KBM-7 (cell line): ENCODE data around the gene SCTR.

Source experiments
- DNase-seq: peaks from one replicate; pipeline ENCODE4 v3.0.0-alpha.2; 2015
- in situ Hi-C: fragments of 300-500 bp; cut with MboI; formaldehyde crosslinking; loops from 2 replicates; pipeline ENCODE4 v1.14.3; 2020; ENCODE audit warnings: low sequenced_read_pairs, low pct_unique_long_range_greater_than_20kb, mixed read lengths

The SCTR gene

DNA sequence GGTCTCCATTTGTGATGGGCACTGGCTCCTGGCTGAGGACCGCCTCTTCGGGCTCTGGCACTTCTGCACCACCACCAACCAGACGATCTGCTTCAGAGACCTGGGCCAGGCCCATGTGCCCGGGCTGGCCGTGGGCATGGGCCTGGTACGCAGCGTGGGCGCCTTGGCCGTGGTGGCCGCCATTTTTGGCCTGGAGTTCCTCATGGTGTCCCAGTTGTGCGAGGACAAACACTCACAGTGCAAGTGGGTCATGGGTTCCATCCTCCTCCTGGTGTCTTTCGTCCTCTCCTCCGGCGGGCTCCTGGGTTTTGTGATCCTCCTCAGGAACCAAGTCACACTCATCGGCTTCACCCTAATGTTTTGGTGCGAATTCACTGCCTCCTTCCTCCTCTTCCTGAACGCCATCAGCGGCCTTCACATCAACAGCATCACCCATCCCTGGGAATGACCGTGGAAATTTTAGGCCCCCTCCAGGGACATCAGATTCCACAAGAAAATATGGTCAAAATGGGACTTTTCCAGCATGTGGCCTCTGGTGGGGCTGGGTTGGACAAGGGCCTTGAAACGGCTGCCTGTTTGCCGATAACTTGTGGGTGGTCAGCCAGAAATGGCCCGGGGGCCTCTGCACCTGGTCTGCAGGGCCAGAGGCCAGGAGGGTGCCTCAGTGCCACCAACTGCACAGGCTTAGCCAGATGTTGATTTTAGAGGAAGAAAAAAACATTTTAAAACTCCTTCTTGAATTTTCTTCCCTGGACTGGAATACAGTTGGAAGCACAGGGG lies 87.1 kb downstream of the SCTR start:
- in situ Hi-C loops, result no loop called here
- DNase-seq, result no peak

DNA sequence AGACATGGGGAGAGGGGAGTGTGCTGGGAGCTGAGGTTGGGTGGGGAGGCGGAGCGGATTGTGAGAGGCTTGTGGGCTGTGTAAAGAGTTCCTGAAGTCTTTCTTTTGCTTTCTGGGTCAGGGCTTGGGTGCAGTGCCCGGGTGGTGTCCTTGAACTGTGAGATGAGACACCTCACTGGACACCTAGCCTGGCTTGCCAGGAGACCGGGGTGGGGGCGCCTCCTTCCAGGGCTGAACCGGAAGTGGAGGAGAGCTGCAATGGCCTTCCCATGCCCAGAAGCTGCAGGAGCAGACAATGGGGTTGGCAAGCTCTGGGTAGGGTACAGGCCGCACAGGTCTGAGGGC lies 88.4 kb downstream of the SCTR start:
- DNase-seq, result no peak
- in situ Hi-C loops, result no loop called here

DNA sequence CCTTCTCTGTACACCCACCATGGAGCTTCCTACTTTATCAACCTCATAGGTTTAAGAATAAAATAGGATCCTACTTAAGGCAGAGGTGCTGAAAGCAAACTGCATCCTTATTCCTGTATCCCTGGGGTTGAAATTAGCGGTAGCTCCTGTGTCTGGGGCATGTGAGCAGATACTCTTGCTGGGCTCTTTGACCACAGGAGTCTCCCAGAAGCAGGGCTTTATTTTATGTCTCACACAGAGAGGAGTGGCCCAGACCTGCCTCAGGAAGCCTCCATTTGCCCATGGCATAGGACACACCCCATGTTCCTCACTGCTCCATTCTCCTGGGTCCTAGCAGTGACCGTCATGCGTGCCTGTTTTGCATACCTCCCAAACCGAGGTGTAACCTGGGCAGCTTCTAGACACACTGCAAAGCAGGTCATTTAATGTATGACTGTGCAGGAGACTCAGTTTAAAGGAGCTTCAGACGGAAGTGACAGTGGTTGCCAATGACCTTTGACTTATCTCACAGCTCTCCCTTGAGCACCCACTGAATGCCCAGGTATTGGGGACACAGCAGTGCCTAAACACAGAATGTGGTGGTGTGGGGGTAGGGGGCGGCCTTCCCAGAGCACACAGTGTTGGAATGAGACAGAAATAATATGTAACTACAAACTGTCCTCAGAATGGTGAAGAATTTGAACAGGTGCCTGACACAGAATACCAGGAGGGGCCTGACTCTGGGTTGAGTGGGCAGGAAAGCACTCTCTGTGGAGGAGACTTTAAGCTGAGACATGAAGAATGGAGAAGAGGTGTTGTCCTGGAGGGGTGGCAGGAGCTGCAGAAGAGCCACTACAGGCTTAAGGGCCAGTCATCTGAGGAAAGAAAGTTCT lies 89.0 kb downstream of the SCTR start:
- no peak for DNase-seq
- in situ Hi-C loops, result no loop called here

DNA sequence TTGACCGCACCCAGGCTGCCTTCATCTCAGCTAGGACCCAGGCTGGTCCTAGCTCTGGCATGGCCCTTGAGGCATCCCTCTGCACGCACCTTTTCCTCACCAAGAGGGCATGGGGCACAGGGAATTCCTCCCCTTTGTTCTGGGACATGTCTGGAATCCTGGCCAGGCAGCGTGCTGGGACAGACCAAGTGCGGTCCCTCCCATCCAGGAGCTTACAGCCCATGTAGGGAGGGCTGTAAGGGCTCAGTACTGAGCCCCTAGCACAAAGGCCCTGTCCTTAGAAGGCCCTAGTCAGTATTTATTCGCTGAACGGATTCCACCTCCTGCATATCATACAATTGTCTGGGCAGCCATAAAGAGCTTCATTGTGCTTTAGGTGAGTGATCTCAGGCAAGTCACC lies 89.6 kb downstream of the SCTR start:
- no peak for DNase-seq

DNA sequence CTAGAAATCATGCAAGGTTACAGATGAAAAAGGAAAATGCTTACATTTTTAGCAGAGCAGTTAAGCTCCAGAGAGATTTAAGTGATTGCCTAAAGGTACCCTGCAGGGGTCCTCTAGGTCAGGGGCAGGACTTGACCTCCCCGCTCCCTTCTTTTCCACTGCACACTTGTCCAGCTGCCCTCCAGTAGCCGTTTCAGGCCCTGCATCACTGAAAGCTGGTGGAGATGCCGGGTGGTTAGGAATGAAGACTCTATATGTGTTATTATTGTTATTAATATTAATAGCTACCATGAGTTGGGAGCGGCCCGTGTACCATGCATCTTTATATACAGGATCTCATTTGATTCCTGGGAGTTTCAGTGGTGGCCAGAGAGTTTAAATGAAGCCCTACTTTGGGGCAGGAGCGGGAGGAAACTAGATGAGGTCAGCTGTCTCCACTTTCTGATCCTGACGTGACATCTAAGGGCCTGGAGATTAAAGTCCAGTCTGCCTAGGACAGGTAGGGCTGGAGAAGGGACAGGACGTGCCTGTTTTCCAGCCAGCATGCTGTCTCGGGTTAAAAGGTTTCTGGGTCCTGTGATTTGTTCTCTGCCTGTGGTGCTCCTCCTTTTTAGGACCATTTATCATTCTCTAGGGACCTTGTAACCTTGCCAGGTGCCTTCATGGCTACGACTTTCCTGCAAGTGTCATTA lies 90.5 kb downstream of the SCTR start:
- no peak for DNase-seq
- in situ Hi-C loops, result no loop called here

More for the DNA sequence above, 89.6 kb downstream of the SCTR start:
- in situ Hi-C loops, result no loop called here

DNA sequence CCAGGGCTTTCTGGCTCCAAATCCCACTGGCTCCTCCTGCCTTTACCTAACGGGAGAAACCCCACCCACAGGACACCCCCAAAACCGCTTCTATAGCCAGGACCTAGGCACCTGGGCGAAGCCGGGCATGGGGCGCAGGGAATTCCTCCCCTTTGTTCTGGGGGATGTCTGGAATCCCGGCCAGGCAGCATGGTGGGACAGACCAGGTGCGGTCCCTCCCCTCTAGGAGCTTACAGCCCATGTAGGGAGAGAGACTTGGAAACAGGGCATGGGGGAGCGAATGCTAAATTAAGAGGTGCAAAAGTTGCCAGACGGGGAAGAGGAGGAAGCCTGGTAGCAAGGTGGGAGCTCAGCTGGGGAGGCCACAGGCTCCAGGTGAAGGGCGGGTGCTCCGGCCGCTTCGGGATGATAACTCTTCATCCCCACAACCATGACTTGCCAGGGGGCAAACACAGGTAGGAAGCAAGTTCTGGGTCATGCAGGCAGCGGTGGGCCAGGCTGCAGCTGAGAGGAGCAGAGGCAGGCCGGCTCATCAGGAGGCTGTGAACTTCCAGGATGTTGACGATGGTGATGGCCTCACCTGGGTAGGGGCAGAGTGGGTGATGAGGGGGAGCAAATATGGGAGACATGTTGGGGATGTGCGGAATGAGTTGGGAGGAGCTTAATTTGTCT lies 91.3 kb downstream of the SCTR start:
- in situ Hi-C loops, result no loop called here
- no peak for DNase-seq

DNA sequence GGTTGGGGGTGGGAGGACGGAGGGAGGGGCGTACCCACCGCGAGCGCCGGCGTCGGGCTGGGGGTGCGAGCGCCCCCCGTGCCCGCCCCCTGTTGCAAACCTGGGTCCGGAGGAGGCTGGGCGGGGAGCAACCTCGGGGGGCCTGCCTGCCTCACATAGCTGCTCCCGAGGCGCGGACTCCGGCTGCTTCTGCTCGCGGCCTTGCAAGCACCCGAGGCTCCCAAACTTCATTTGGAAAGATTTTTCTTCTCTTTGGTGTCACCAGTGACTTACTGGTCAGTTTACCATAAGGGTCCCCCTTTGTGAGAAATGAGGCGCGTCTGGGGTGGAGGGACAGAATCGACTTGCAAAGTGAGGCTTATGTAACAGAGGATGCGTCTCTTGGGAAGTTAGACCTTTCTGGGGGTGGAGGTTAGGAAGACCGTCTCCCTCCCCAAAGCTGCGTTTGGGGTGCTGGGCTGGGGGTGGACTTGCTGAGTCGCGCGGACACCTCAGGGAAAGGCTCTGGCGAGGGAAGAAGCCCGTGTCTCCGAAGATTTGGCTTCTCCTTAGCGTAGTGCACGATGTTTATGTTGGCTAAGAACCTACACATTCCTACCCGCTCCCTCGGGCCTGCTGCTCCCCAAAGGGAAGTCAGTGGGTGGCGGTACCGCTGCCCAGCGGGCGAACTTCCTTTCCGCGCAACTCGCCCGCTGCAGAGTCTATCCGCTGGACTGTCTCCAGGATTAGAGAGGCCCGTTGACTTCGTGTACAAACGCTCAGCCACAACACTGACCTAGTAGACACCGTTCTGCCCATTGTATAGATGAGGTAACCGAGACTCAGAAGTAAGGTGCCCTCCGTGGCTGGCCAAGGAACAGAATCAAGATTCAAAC lies 92.1 kb downstream of the SCTR start:
- DNase-seq, result peak; percentile 47
- in situ Hi-C loops, result no loop called here

DNA sequence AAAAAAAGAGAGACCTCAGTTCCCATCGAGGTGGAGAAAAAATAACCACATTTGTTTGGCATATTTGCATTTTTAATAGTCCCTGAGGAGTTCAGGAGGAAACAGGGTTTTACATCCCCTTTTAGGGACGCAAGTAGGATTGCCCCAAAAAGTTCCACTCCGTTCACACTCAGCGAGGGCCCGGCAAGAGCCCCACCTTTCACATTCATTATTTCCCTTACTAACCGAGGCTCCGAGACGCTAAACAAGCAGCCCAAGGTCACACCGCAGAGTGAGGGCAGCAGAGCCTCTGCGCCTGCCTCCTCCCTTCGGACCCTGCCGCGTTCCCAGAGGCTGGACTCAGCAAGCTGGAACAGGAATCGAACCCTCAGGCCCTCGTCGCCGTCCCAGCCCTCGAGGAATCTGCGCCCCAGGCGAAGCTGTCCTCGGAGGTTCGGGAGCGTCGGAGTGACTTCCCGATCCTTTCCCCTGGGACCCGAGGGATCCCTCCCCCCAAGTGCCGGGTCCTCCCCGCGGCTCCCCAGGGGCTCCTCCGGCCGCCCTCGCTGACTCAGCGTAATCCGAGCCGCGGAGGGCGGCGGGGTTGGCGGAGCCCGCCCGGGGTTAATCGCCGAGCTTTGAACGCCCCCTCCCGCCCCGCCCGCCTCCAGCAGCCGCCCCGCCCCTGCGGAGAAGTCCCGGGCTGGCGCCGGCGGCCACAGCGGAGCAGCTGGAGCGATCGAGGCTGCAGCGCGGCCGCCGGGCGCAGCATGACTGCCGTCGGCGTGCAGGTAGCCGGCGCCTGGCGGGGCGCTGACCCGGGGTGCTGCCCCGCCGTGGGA lies 92.9 kb downstream of the SCTR start, which contains the start of gene TMEM37:
TSS of gene TMEM37 (plus strand) at position 700 of the 821 bp plus-strand sequence. CDS start at position 750, 50 bp downstream.
- in situ Hi-C loops, result no loop called here
- DNase-seq, result peak; percentile 59

DNA sequence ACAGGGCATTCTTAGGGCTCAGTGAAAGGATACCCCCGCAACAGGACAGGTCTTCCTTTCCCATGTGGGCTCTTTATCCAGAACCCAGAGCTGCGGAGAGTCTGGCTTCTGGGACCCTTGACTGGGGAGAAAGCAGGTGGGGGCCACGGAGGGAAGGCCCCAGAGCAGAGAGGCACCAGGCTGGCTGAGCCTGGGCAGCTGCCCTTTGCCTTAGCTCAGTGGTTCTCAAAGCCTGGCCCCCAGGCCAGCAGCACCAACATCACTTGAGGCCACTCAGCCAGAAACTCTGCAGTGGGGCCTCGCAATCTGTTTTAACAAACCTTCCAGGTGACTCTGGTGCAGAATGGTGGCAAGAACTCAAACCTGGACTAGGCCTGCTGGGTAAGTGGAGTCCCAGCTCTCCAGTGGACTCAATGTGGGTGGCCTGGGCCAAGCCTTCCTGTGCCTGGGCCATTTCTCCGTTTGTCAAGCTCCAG lies 94.2 kb downstream of the SCTR start:
- DNase-seq, result no peak
- in situ Hi-C loops, result no loop called here

DNA sequence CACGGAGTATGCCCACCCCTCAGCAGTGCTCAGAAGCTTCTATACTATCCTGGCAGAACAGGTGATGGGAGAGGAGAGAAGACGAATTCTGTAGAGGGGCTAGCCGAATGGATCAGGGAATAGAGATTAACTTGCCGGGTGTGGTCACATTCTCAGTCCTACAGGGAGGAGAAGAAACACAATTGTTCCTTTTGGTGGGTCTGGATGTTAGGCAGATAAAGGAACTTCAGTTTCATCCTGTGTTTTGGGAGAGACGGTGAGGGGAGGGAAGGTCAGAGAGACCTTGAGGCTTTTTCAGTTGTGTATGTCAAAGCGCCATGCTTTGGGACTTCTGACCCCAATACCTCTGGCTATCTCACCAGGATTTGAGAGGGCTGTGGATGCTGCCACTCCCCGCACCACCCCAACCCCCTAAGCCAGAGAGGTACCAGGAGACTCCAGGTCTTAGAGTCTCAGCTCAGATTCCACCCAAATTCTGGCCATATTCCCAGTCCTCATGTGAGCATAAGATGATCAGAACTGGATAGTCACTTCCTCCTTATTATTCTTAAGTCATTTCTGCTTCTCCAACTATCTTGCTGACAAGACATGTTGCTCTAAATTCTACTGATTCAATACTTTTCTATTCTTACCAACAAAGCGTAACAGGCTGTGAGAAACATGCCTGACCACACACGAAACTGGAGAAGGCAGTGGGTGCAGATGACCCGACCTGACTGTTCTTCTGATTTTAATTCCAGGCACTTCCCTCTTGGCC lies 94.9 kb downstream of the SCTR start:
- DNase-seq, result no peak
- in situ Hi-C loops, result no loop called here

DNA sequence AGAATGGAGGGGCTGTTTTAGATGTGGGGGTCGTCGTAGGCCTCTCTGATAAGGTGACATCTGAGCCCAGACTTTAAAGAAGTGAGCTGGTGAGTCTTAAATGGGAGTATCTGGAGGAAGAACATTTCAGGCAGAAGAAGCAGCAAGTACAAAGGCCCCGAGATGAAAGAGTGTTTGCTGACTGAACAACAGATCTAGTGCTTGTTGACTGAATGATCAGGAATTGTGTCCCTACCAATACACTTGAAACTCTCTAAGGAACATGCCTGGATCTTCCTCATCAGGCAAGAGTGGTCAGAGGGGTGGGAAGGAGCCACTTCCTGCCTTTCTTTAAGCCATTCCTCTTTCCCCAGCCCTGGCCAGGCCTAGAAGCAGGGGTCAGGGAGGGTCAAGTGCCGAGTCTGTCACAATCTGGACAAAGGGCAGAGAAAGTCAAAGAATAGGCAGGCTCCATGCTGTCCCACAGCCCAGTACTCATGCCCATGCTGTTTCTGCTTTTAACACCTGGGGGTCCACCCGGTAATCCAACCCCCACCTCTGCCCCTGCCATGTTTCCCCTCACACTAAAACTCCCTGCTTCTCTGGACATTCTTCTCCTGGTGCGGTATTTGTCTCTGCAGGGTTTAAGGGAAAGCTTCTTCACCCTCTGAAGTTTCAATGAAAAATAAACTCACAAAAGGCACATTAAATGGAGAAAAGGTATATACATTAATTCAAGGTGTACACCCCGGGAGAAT lies 95.6 kb downstream of the SCTR start:
- in situ Hi-C loops, result no loop called here
- DNase-seq, result no peak

DNA sequence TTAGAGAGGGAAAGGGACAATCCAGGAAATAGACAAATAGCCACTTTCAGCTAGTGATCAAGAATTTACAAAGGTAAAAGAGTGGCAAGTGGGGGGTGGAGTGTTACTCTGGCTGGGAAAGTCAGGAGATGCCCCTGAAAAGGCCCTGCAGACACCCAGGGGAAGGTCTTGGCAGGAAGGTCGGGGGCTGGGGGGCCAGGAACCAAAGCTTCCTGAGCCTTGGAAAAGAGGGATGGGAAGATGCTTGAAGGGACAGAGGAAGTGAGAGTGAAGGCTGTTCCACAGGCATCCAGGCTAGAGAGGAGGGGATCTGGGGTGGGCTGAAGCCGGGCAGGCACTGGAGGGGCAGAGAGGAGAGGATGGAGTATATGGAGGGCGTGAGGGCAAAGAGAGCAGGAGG lies 96.5 kb downstream of the SCTR start:
- in situ Hi-C loops, result no loop called here
- no peak for DNase-seq

DNA sequence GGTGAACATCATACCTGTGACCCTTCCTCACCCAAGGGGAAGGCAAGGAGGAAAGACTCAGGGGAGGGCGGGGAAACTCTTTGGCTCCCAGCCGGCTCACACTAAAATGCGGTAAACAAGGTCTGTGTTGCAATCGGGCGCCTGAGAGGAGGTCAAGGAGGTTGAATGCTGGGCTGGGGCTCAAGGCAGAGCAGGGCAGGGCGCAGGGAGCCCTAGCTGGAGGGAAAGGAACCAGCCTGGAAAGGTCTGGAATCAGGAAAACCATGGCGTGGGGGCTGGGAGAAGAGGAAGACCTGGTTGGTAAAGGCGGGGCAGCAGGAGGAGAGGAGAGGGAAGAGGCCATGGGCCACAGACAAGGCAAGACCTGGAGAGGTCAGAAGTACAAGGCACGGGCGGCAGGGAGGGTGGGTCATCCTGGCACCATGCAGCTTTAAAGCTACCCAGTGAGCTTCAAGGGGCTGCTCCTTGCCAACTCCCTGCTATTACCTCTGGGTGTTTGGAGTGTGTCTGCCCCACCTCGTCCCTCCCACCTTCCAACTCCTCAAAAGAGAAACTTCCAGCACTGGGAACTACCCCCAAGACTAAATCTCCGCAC lies 97.4 kb downstream of the SCTR start:
- no peak for DNase-seq
- in situ Hi-C loops, result no loop called here

DNA sequence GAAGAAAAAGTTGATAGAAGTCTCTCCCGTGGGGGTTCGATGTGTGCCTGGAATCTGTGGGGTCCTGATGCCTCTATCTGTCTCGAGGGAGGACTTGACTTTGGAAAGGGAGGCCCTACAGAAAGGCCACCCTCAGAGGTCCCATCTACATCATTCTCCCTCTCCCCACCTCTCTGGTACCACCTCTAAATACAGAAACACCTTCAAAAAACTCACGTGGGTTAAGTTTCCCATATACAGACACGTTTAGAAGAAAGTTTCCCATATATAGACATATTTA lies 97.9 kb downstream of the SCTR start:
- no peak for DNase-seq
- in situ Hi-C loops, result no loop called here

DNA sequence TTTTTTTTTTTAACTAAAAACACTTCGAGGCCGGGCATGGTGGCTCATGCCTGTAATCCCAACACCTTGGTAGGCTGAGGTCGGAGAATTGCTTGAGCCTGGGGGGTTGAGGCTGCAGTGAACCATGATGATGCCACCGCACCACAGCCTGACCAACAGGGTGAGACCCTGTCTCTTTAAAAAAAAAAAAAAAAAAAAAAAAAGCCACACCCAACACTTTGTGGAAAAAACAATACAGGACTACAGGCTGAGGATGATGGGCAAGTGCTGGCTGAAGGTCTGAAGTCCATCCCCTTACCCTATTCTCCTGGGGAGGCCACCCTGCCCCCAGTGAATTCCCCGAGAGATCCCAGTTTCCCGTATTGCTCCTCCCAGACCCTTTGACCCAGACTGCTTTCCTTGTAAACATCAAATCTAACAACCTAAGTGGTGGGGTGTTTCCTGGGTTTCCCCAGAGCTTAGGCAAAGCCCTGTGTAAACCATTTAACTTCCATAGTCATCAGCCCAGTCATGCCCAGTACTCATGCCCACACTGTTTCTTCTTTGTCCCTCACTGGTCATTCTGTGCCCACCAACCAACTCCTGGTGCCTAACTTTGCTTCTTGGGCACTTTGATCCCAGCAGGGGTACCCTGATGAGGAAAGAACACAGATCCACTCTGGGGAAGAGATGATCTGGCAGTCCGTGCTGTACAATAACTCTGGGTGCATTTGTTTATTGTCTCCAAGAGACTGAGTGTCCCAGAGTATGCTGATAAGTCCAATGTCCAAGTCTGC lies 98.5 kb downstream of the SCTR start:
- no peak for DNase-seq
- in situ Hi-C loops, result no loop called here

DNA sequence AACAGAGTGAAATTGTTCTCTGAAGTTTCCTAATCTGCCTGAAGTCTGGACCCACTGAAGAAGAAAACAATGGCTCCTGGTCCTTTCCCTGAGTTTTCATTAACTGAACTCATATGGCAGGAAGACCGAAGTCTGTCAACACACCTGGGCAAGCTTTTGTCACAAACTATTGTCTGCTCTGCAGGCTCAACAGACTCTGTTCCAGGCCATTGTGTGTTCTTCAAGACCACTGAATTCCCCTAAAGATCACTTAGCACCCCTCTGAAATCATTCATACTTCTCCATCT lies 99.2 kb downstream of the SCTR start:
- in situ Hi-C loops, result no loop called here
- no peak for DNase-seq
